HFFc6 (cell line): Measurements from ENCODE around the gene PRAMEF5. TPM values are rescaled to one million over a fixed set of nuclear protein-coding genes. Genes with fewer than 3 reads are reported as not detected.
"Not testable (repeated sequence)": the region's sequence is repeated elsewhere in the genome, so short reads cannot be mapped to it uniquely, and the experiment has no call there.

Experiments
- DNase-seq: peaks from one replicate; pipeline ENCODE4 v3.0.0-alpha.2; 2018
- H3K27ac Mint-ChIP-seq: 2 replicates; pipeline ENCODE4 v1.8.0; 2020; ENCODE audit warnings: mild to moderate bottlenecking, mixed read lengths
- H3K27me3 Mint-ChIP-seq: 2 replicates; pipeline ENCODE4 v1.8.0; 2021; ENCODE audit warnings: mild to moderate bottlenecking, moderate library complexity, mixed read lengths; ENCODE audit not compliant: insufficient read depth
- H3K36me3 Mint-ChIP-seq: 2 replicates; pipeline ENCODE4 v1.8.0; 2021; ENCODE audit warnings: low read depth, mixed read lengths
- H3K4me1 Mint-ChIP-seq: 2 replicates; pipeline ENCODE4 v1.8.0; 2020; ENCODE audit warnings: low read depth, mixed read lengths
- H3K4me3 Mint-ChIP-seq: 2 replicates; pipeline ENCODE4 v1.8.0; 2020; ENCODE audit warnings: mild to moderate bottlenecking, moderate library complexity, mixed read lengths
- H3K9me3 Mint-ChIP-seq: 2 replicates; pipeline ENCODE4 v1.8.0; 2020; ENCODE audit warnings: mild to moderate bottlenecking, mixed read lengths
- total RNA-seq, 6 experiments: library from RNA; stranded (reverse); fragmentation: NEBNext Ultra II Directional; extraction: Animal tissue kit (Norgen Biotek cat#: 25700); gene quantifications; 2 replicates in 1 of 6; 3 replicates in 5 of 6; pipeline ENCODE4 v1.2.3, GENCODE V29; 2021

PRAMEF5 gene
- total RNA-seq, 6 experiments from 2014 or later, result not detected

- H3K36me3 Mint-ChIP-seq, H3K27ac Mint-ChIP-seq, H3K4me3 Mint-ChIP-seq, H3K4me1 Mint-ChIP-seq, DNase-seq, H3K27me3 Mint-ChIP-seq: not testable (repeated sequence)
- H3K9me3 Mint-ChIP-seq, result peaks cover 70% of the 10 kb centered on the region
Measured at GRCh38 chr1:13231061-13231750, 22.8 kb upstream of the PRAMEF5 start.

GRCh38 chr1:13232056-13232455, 21.9 kb upstream of the PRAMEF5 start:
- H3K36me3 Mint-ChIP-seq, result not testable (repeated sequence)

GRCh38 chr1:13234057-13234456, 19.9 kb upstream of the PRAMEF5 start:
- H3K4me1 Mint-ChIP-seq, H3K27ac Mint-ChIP-seq, H3K4me3 Mint-ChIP-seq, H3K36me3 Mint-ChIP-seq, H3K27me3 Mint-ChIP-seq, DNase-seq: not testable (repeated sequence)
- H3K9me3 Mint-ChIP-seq, result peaks cover 71% of the 10 kb centered on the region

More at GRCh38 chr1:13232056-13232455, 21.9 kb upstream of the PRAMEF5 start:
- not testable (repeated sequence) for H3K27me3 Mint-ChIP-seq, DNase-seq, H3K27ac Mint-ChIP-seq, H3K4me3 Mint-ChIP-seq, H3K4me1 Mint-ChIP-seq
- H3K9me3 Mint-ChIP-seq, result peaks cover 70% of the 10 kb centered on the region

GRCh38 chr1:13237572-13237971, 16.4 kb upstream of the PRAMEF5 start:
- H3K27ac Mint-ChIP-seq, H3K4me1 Mint-ChIP-seq, DNase-seq, H3K36me3 Mint-ChIP-seq, H3K4me3 Mint-ChIP-seq, H3K27me3 Mint-ChIP-seq: not testable (repeated sequence)
- peaks cover 64% of the 10 kb centered on the region for H3K9me3 Mint-ChIP-seq

- not testable (repeated sequence) for H3K27me3 Mint-ChIP-seq
Measured at GRCh38 chr1:13239633-13240032, 14.4 kb upstream of the PRAMEF5 start.

GRCh38 chr1:13243536-13244263, 10.3 kb upstream of the PRAMEF5 start:
- H3K36me3 Mint-ChIP-seq, H3K27ac Mint-ChIP-seq, H3K27me3 Mint-ChIP-seq, DNase-seq, H3K4me1 Mint-ChIP-seq, H3K4me3 Mint-ChIP-seq: not testable (repeated sequence)
- peaks cover 63% of the 10 kb centered on the region for H3K9me3 Mint-ChIP-seq

More at GRCh38 chr1:13239633-13240032, 14.4 kb upstream of the PRAMEF5 start:
- peaks cover 60% of the 10 kb centered on the region for H3K9me3 Mint-ChIP-seq
- H3K27ac Mint-ChIP-seq, H3K4me3 Mint-ChIP-seq, H3K4me1 Mint-ChIP-seq, DNase-seq, H3K36me3 Mint-ChIP-seq: not testable (repeated sequence)

- H3K27me3 Mint-ChIP-seq, DNase-seq, H3K36me3 Mint-ChIP-seq, H3K4me3 Mint-ChIP-seq, H3K27ac Mint-ChIP-seq, H3K4me1 Mint-ChIP-seq: not testable (repeated sequence)
- H3K9me3 Mint-ChIP-seq, result peaks cover 54% of the 10 kb centered on the region
Measured at GRCh38 chr1:13245841-13246553, 8.0 kb upstream of the PRAMEF5 start.

- H3K4me1 Mint-ChIP-seq, H3K4me3 Mint-ChIP-seq, H3K27ac Mint-ChIP-seq, H3K27me3 Mint-ChIP-seq, DNase-seq, H3K36me3 Mint-ChIP-seq: not testable (repeated sequence)
- H3K9me3 Mint-ChIP-seq, result peaks cover 49% of the 10 kb centered on the region
Measured at GRCh38 chr1:13246554-13246871, 7.5 kb upstream of the PRAMEF5 start.

- not testable (repeated sequence) for H3K4me1 Mint-ChIP-seq, H3K36me3 Mint-ChIP-seq, DNase-seq, H3K27ac Mint-ChIP-seq, H3K4me3 Mint-ChIP-seq, H3K27me3 Mint-ChIP-seq
- H3K9me3 Mint-ChIP-seq, result peaks cover 45% of the 10 kb centered on the region
Measured at GRCh38 chr1:13247122-13247521, 6.9 kb upstream of the PRAMEF5 start.

GRCh38 chr1:13265124-13265523, 11.1 kb downstream of the PRAMEF5 start:
- not testable (repeated sequence) for H3K9me3 Mint-ChIP-seq, H3K36me3 Mint-ChIP-seq, H3K4me3 Mint-ChIP-seq, H3K4me1 Mint-ChIP-seq, DNase-seq, H3K27me3 Mint-ChIP-seq, H3K27ac Mint-ChIP-seq

- not testable (repeated sequence) for H3K9me3 Mint-ChIP-seq, DNase-seq, H3K4me3 Mint-ChIP-seq, H3K4me1 Mint-ChIP-seq, H3K27me3 Mint-ChIP-seq, H3K36me3 Mint-ChIP-seq, H3K27ac Mint-ChIP-seq
Measured at GRCh38 chr1:13277016-13277415, 23.0 kb downstream of the PRAMEF5 start.
